Fibroblast of pulmonary artery (primary cell): ENCODE results near the gene RPS27.
A peak's percentile ranks its signal among the peaks of the same experiment; 100 is the strongest.

ENCODE experiments used
- DNase-seq: peaks from one replicate; pipeline ENCODE4 v3.0.0-alpha.2; 2010; ENCODE audit warnings: low read depth
- H3K4me3 ChIP-seq: replicated peaks from 2 replicates; pipeline ENCODE4 v1.5.1; 2011; ENCODE audit warnings: low read depth, mild to moderate bottlenecking, control low read depth, low read length, moderate library complexity
- CTCF ChIP-seq: IDR thresholded peaks from 2 replicates; pipeline ENCODE4 v1.5.1; 2011; ENCODE audit warnings: mild to moderate bottlenecking, control low read depth, low read length, inconsistent platforms; ENCODE audit errors: missing control alignments

Gene RPS27

DNA sequence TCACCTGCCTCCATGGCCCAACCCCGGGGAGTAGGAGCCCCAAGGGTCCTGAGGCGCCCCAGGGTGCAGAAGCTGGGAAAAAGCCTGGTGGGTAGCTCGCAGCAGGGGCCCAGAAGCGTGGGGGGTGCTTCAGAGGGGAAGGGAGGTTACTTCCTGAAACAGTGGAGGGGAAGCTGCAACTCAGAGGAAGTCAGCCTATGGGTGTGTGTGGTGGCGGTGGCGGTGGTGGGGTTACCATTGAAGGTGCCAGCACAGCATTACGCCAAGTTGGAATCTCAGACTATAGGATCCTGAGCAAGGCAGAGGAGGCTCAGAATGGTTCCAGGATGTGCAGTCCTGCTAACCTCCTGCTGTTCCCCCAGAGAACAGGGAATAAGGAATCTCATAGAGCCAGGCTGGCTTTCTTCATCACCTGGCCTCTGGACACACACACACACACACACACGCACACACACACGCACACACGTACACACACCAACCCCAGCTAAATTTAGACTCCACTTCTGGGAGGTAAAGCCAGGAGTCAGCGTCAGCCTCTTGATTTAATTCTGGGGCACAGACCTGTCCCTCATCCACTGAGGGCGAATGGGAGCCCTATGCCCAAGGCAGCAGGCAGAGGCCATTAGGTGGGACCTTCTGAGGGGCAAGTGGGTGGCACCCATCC is 45.3 kb upstream of the RPS27 start:
- H3K4me3 ChIP-seq, result peak overlapping the region; percentile 75
- peak; percentile 63 for DNase-seq
- no peak for TF ChIP-seq CTCF

- peak overlapping the region; percentile 75 for H3K4me3 ChIP-seq
- TF ChIP-seq CTCF, result no peak
These were observed 44.6 kb upstream of the RPS27 start for GRCh38 chr1:153945795-153946621.

GRCh38 chr1:153946622-153947241 is 43.8 kb upstream of the RPS27 start, which contains the start of gene DENND4B:
TSS of gene DENND4B (minus strand) at chr1:153946718. CDS start at chr1:153944374, 2,344 bp downstream.
- H3K4me3 ChIP-seq, result peak within 1 kb of the TSS; percentile 75
- peak; percentile 68 for TF ChIP-seq CTCF
- peak; percentile 75 for DNase-seq

More at GRCh38 chr1:153945795-153946621, 44.6 kb upstream of the RPS27 start:
- peak; percentile 78 for DNase-seq

GRCh38 chr1:153951183-153951582 is 39.4 kb upstream of the RPS27 start:
- H3K4me3 ChIP-seq, result no peak overlapping the region
- no peak for TF ChIP-seq CTCF
- DNase-seq, result no peak

- no peak overlapping the region for H3K4me3 ChIP-seq
- no peak for DNase-seq
- TF ChIP-seq CTCF, result no peak
These were observed 38.8 kb upstream of the RPS27 start for GRCh38 chr1:153951801-153952200.

- H3K4me3 ChIP-seq, result no peak overlapping the region
- TF ChIP-seq CTCF, result no peak
- no peak for DNase-seq
These were observed 36.6 kb upstream of the RPS27 start for GRCh38 chr1:153953859-153954365.
